GM11168 (cell line): Measurements from ENCODE around the gene SIK3.
"Not testable (repeated sequence)": the region's sequence is repeated elsewhere in the genome, so short reads cannot be mapped to it uniquely, and the experiment has no call there.

Experiments used
- in situ Hi-C: fragments of 300-500 bp; cut with MboI; formaldehyde crosslinking; loops from one replicate; pipeline ENCODE4 v1.12.0; 2022; ENCODE audit warnings: low sequenced_read_pairs; ENCODE audit not compliant: unreplicated experiment

The SIK3 gene

DNA sequence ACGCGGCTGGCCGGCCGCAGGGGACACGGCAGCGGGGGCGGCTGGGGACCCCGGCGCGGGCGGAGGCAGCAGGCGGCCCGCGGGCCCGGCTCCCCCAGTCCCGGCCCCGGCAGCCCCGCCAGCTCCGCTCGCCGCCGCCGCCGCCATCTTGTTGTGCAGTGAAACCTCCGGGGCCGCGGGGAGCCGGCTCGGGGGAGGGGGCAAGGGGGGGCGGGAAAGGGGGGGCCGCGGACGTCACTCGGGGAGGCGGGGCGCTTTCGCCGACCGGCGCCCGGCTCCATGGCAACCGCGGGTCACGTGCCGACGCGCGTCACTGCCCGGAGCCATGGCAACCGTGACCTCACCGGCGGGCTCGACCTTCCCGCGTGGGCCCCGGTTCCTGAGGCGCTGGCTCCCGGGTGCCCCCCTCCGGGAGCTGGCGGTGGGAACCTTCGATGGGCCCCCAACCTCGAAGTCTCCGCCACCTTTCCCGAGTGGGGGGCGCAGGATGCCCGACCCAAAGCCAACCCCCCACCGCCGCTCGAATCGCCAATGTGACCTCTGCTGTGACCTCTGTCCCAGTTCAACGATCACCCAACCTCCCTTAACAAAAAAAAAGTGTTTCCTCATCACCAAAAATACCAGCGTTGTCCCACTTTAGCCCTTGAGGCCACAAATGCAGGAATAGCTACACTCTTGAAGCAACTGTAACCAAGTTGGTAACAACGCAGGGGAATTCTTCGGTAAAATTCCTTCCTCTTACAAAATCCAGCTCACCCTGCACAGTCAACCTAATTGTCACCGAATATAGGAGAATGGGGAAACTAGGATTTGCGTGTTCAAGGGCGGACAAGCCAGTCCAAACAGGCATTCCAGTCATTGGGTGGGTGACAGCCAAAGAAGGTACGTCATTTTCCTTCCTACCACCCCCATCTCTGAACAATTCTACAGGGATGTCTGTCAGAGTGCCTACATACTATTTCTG, at the start of gene SIK3:
TSS of gene SIK3 (minus strand) at position 160 of the 964 bp plus-strand sequence. CDS start at position 147, 13 bp downstream.
- in situ Hi-C loops, result loop anchor here (10.0 kb wide), 1 partner anchor 64 kb away; no protein-coding TSS in a partner anchor

DNA sequence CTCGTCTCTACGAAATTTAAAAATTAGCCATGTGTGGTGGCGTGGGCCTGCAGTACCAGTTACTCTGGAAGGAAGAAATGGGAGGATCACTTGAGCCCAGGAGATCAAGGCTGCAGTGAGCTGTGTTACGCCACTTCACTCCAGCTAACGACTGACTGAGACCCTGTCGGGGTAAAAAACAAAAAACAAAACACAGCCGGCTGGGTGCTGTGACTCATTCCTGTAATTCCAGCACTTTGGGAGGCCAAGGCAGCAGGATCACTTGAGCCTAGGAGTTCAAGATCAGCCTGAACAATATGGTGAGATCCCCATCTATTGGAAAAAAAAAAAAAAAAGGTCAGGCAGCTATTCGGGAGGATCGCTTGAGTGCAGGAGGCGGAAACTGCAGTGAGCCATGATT, 48.3 kb upstream of the SIK3 start:
- in situ Hi-C loops, result no loop called here

DNA sequence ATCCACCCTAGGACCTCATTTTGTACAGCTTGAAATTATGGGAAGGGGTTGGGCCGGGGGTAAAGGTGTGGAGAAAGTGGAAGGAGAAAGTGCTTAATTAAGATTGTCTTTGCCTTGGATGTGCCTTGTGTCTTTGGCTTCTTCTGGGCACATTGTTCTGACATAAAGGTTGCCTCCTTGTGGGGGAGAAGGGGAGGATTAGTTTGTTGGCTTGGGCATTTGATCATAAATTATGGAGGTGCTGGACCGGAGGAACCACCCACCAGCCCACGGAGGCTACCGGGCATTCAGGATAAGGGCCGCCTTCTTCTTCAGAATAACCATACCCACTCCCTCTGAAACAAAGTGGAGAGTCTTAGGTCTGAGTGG, 47.1 kb upstream of the SIK3 start:
- in situ Hi-C loops, result no loop called here

DNA sequence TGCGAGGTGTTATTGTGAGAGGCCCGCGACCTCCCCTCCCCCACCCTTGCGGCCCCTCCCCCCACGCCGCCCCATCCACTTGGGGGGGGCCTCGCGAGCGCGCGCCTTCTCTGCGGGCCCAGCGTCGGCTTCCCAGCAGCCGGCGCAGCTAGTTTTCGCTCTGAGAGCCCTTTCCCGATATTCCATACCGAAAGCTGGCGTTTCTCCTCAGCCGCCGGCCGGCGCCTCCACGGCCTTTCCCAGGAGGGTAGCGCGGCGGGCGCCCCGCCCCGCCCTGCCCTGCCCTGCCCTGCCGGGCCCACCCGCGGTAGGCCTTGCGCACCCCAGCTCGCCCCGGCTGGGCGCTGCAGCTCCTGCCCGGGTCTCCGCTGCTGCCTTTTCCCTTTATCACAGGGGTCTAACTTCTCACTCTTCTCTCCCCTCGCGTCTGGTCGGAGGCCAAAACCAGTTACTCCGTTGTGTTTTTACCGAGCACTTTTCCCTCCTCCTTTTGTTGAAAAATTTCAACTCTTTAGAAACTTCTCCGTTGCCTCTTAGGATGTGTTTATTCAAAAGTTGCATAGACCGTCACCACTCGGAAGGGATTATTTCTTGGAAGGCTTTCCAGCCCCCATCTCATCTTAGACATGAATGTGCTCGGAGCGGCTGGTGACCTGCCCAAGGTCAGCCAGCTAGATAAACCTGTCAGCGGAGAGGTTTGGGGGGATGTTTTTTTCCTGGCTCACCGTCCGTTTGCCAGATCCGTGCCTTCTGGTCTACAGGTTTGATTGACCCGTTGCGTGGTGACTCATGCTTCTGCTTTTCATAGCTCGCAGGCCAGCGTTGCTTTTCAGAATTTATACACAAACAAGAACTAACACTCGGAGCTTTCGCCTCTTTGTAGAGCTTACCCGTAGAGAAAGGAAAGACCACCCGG, 46.5 kb upstream of the SIK3 start:
- in situ Hi-C loops, result no loop called here

DNA sequence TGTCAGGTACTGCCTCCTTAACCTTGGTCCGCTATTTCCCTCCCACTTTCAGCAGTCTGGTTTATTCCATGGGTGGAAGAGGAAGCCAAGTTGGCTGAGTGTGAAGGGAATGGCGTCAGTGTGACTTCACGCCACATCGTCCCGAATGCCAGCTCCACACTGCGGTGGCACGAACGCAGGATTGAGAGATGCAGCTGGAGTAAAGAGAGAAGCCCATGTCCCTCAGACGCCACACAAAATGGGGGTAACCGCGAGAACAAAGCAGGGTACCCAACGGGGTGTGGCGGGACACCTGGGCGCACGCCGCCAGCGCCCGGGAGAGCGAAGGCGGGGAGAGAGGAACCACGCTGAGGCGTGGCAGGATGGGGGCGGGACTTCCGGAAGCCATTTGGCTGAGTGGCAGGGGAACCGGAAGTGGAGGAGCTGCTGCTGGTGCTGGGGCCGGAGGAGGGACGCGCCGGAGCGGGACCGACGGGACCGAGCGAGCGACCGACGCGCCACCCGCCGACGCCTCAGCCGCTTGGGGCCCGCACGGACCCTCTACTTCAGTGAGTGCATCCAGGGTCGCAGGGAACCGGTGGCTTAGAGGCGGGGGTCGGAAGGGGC, 45.7 kb upstream of the SIK3 start, which contains the start of gene PAFAH1B2:
TSS of gene PAFAH1B2 (plus strand) at position 417 of the 606 bp plus-strand sequence. CDS start 8,161 bp downstream, outside the sequence.
- in situ Hi-C loops, result no loop called here

DNA sequence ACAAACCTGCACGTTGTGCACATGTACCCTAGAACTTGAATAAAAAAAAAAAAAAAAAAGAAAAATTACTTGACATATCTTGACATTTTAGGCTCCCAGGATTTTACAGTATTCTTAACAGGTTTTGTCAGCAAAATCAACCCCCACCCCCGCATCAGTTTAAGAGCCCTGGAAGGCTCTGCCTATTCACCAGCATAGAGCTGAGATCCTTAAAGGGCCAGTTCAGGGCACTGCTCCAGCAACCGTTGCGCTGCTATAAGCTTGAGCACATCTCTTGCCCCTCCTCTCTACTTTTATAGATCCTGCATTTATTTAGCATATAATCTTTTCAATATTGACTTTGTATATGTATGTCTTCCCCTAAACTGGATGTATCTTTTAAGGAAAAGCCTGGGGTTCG, 45.2 kb upstream of the SIK3 start:
- in situ Hi-C loops, result no loop called here

DNA sequence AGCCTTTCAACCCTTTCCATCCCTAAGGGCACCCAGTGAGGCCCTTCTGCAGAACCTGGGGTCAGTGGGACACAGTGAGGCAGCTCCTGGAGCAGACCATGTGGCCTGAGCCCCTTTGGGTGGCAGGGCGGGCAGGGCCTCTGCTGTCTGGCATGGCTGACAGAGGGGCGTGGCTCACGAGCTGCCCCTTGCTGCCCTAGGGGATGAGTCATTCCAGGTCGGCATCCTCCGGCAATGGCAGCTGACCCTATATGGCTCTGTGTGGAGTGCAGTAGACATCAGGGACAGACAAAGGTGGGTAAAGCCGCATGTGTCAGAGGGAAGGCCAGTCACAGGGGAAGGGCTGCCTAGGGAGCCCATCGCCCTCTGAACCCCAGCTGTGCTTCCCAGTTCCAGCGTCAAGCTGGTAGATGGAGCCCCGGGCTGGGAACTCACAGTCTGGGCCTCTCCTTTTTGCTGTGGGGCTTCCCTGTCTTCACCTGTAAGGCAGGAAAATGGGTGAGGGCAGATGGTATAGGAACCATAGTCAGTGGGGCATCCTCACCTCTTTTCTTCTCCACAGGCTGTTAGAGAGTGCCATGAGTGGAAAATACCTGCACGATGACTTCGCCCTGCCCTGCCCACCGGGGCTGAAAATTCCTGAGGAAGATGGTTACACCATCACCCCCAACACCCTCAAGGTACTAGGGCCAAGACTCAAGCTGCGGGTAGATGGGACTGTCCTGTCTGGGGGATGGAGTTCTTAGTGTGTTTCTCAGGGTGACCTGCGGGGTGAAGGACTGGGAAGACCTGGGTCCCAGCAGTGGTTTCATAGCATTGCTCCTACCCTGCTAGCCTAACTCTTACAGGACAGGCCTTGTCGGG, 39.2 kb upstream of the SIK3 start:
- in situ Hi-C loops, result loop anchor here (5.0 kb wide), 1 partner anchor 70 kb away; no protein-coding TSS in a partner anchor

DNA sequence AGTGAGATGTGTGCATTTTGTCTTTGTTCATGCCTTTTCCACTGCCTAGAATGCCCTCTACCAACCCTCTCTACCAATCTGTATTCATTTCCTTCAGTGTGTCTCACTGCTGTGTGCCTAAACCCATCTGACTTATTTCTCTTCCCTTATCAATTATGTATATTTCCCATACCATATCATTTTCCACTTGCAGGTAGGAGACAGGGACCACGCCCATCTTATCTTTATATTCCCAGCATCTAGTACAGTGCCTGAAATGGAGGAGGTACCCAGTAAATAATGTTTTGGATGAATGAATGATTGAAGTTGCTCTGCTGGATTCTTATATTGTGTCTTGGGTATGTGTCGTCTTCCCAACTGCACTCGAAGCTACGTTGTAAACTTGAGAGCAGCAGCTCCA, 36.8 kb upstream of the SIK3 start:
- in situ Hi-C loops, result loop anchor here (5.0 kb wide), 1 partner anchor 72 kb away; no protein-coding TSS in a partner anchor

DNA sequence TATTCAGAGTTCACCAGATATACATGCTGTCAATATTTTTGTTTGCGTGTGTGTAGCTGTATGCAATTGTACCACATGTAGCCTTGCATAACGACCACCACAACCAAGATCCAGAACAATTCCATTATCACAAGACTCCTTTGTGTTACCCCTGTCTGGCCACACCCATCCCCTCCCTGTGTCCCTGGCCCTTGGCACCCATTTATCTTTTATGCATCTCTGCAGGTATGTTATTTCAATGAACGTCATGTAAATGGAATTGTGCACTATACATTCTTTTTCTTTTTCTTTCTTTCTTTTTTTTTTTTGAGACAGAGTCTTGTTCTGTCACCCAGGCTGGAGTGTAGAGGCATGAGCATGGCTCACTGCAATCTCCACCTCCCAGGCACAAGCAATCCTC, 36.2 kb upstream of the SIK3 start:
- in situ Hi-C loops, result no loop called here

DNA sequence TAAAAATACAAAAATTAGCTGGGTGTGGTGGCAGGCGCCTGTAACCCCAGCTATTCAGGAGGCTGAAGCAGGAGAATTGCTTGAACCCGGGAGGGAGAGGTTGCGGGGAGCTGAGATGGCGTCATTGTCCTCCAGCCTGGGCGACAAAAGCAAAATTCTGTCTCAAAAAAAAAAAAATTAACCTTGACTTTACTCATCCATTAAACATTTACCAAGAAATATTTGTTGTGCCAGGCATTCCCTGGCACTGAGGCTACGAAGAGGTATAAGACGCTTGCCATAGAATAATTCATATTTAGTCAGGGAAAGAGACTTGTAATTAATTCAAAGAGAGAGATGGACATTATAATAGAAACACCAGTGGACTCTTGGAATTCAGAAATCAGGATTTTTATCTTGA, 32.7 kb upstream of the SIK3 start:
- in situ Hi-C loops, result no loop called here

DNA sequence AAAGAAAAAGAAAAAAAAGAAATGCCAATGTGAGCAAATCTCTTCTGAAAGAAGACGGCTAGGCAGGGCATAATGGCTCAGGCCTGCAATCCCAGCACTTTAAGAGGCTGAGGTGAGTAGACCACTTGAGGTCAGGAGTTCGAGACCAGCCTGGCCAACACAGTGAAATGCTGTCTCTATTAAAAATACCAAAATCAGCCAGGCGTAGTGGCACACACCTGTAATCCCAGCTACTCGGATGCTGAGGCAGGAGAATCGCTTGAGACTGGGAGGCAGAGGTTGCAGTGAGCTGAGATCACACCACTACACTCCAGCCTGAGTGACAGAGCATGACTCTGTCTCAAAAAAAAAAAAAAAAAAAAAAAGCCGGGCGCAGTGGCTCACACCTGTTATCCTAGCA, 32.2 kb upstream of the SIK3 start:
- in situ Hi-C loops, result not testable (repeated sequence)

DNA sequence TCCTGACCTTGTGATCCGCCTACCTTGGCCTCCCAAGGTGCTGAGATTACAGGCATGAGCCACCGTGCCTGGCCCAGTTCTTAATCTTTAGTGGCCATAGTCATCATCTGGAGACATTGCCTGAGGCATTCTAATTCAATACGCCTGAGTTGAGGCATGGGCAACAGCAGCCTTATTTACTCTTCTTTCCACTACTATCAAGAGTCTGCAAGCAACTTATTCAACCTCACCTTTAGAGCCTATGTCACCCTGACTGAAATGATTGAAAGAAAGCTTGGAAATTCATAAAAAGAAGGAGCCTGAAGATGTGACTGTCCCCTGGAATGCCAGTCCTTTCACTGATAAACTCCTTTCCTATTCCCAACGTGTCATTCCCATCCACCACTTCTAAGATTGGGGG, 30.1 kb upstream of the SIK3 start:
- in situ Hi-C loops, result no loop called here

DNA sequence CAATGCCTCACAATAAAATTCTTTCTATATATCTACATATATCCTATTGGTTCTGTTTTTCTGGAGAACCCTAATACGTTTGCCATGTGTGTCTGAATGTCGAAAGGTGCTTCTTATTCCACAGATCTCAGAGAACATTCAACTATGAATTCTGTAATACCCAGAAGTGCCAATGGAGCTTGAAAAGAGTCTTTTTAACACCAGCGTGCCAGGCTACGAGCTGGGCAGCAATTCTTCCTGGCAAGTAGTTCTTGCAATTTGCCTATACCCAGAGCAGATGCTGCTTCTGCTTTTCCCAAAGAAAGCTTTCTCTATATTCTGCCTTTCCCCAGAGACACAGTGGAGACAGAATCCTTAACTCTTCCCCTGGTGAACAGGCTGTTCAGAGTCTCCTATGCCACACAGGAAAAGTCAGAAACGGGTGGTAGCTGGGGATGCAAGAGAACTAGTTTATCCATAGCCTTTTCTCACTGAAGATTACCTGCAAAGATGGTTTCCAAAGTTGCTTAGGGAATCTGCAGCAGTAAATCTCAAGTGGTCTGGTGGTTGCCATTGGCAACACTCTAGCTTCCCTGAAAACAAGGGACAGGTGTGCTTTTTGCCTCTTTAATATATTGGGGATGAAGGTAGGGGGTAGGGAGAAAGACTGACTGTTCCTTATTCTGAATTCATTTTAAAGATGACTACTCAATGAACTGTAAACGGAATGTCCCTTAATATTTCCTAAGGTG, 29.1 kb upstream of the SIK3 start:
- in situ Hi-C loops, result no loop called here

DNA sequence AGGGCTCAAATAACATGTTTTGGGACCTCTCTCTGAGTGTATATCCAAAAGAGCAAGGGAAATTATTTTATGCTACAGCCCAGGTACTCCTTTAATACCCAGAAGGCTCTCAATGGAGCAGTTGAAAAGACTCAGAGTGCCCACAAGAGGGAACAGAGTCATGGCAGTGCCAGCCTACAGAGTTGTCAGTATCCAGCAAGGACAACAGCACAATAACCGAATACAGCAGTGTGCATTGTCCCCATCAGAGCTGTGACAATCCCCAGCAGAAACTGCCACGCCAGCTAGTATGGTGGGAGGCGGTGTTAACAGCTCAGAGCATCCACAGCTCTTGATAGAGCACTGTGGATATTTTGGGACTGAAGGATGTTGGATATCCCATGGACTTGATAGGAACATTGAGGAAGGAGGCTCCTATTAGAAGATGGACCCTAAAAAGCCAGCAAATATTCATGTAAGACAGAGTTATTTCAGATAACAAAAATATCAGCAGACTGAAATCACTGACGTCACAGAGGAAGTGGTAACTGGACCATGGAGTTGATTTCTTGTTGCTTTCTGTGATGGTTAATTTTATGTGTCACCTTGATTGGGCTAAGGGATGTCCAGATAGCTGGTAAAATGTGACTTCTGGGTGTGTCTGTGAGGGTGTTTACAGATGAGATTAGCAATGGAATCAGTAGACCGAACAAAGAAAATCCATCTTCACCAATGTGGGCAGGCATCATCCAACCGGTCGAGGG, 28.2 kb upstream of the SIK3 start:
- in situ Hi-C loops, result no loop called here

DNA sequence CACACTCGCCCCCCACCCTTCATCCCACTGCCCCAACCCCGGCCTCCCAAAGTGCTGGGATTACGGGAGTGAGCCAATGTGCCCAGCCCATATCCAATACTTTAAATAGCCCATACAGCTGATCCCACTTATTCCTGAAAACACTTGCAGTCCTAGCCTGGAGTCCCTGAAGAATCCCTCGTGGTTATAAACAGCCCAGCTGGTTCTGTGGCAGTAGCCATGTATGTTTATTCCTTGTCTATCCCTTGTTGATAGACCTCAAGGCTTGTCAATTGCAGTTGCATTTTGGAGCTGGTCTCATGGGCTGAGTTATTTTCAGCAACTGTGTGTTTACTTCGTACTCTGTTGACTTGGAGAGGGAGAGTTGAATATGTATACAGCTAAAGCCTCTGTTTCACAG, 24.3 kb upstream of the SIK3 start:
- in situ Hi-C loops, result loop anchor here (25.0 kb wide), 1 partner anchor 335 kb away; the partner anchor contains the start of genes APOA5 and ZPR1

DNA sequence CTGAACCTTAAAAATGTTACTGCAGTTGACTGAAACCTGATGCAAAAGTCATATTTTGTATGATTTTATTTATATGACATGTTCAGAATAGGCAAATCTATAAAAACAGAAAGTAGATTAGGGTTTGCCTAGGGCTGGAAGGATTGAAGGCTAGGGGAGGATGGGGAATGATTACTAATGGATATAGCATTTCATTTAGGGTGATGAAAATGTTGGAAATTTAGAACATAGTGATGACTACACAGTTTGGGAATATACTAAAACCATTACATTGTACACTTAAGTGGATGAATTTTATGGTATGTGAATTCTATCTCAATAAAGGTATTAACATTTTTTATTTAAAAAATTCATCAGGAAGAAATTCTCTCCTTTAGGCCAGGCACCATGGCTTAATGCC, 22.9 kb upstream of the SIK3 start:
- in situ Hi-C loops, result loop anchor here (25.0 kb wide), 1 partner anchor 334 kb away; the partner anchor contains the start of genes APOA5 and ZPR1

DNA sequence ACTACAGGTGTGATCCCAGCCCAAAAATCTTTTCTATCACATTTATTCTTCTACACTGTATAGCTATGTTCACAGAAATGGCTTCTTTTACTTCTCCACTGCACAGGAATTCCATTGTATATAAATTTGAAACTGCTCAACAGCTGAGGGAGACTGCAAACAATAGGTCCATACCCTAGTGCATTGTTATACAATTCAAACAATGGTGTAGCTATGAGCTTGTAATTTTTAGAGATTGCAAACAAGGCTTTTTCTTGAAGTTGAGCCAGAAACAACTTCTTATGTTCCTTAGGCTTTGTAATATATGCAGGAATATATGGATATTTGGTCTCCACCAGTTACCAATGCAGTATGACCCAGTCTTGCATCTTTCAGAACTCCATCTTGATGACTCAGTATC, 19.5 kb upstream of the SIK3 start:
- in situ Hi-C loops, result loop anchor here (25.0 kb wide), 1 partner anchor 330 kb away; the partner anchor contains the start of genes APOA5 and ZPR1

DNA sequence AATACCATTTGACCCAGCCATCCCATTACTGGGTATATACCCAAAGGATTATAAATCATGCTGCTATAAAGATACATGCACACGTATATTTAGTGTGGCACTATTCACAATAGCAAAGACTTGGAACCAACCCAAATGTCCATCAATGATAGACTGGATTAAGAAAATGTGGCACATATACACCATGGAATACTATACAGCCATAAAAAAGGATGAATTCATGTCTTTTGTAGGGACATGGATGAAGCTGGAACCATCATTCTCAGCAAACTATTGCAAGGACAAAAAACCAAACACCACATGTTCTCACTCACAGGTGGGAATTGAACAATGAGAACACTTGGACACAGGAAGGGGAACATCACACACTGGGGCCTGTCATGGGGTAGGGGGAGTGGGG, 14.7 kb upstream of the SIK3 start:
- in situ Hi-C loops, result loop anchor here (25.0 kb wide), 1 partner anchor 326 kb away; the partner anchor contains the start of genes APOA5 and ZPR1
